Fibroblast of lung (primary cell): ENCODE data around the gene ACAD11. TPM values are rescaled to one million over a fixed set of nuclear protein-coding genes. Genes with fewer than 3 reads are reported as not detected.
A peak's percentile ranks its signal among the peaks of the same experiment; 100 is the strongest.

Source experiments
- DNase-seq, 2 donors: peaks; one replicate each; pipeline versions ENCODE4 v3.0.0 to v3.0.0-alpha.2; 2010; ENCODE audit warnings: low read depth in 2 of 2
- H2AFZ ChIP-seq: 2 replicates; pipeline ENCODE4 v1.5.1; 2012; ENCODE audit warnings: low read length, control low read depth, inconsistent platforms
- H3K27ac ChIP-seq: 2 replicates; pipeline ENCODE4 v1.5.1; 2011; ENCODE audit warnings: low read length, control low read depth; ENCODE audit not compliant: insufficient read depth
- H3K27me3 ChIP-seq: 2 replicates; pipeline ENCODE4 v1.5.1; 2011; ENCODE audit warnings: mild to moderate bottlenecking, low read length; ENCODE audit not compliant: control insufficient read depth, insufficient read depth
- H3K36me3 ChIP-seq: 2 replicates; pipeline ENCODE4 v1.5.1; 2011; ENCODE audit warnings: low read length; ENCODE audit not compliant: control insufficient read depth, insufficient read depth
- H3K4me1 ChIP-seq: 2 replicates; pipeline ENCODE4 v1.5.1; 2011; ENCODE audit warnings: low read length; ENCODE audit not compliant: control insufficient read depth, insufficient read depth; ENCODE audit errors: extremely low read depth
- H3K4me2 ChIP-seq: 2 replicates; pipeline ENCODE4 v1.5.1; 2011; ENCODE audit warnings: low read length, control low read depth; ENCODE audit not compliant: insufficient read depth; ENCODE audit errors: extremely low read depth
- H3K4me3 ChIP-seq, 4 experiments: fragments of 200-600 bp in 1 of 4; sonication (generic) in 1 of 4; replicated peaks in 1 of 4; 2 replicates each; pipeline ENCODE4 v1.5.1; 2011 to 2016; ENCODE audit warnings: low read length in 4 of 4, low read depth in 3 of 4, mild to moderate bottlenecking in 3 of 4, control low read depth in 2 of 4, inconsistent platforms in 1 of 4, mixed read lengths in 1 of 4; ENCODE audit not compliant: insufficient read depth in 1 of 4; ENCODE audit errors: control extremely low read depth in 1 of 4
- H3K79me2 ChIP-seq: 2 replicates; pipeline ENCODE4 v1.5.1; 2012; ENCODE audit warnings: mild to moderate bottlenecking, low read length, inconsistent platforms; ENCODE audit not compliant: control insufficient read depth, insufficient read depth
- H3K9ac ChIP-seq: 2 replicates; pipeline ENCODE4 v1.5.1; 2011; ENCODE audit warnings: mild to moderate bottlenecking, low read length, control low read depth; ENCODE audit not compliant: insufficient read depth
- H3K9me3 ChIP-seq: 2 replicates; pipeline ENCODE4 v1.5.1; 2012; ENCODE audit warnings: low read depth, low read length; ENCODE audit not compliant: control insufficient read depth, insufficient read depth
- H4K20me1 ChIP-seq: 2 replicates; pipeline ENCODE4 v1.5.1; 2011; ENCODE audit warnings: low read length; ENCODE audit not compliant: control insufficient read depth, insufficient read depth; ENCODE audit errors: extremely low read depth
- CTCF ChIP-seq, 2 donors: IDR thresholded peaks in 1 of 2; conservative IDR thresholded peaks in 1 of 2; 1 replicate in 1 of 2; 2 replicates in 1 of 2; pipeline ENCODE4 v1.5.1; 2011 to 2012; ENCODE audit warnings: low read length in 2 of 2, control low read depth in 1 of 2, inconsistent platforms in 1 of 2, low read depth in 1 of 2, mild to moderate bottlenecking in 1 of 2
- EZH2 ChIP-seq: IDR thresholded peaks from 2 replicates; pipeline ENCODE4 v1.5.1; 2012; ENCODE audit warnings: low read length, control low read depth, mild to moderate bottlenecking; ENCODE audit errors: missing control alignments
- polyA plus RNA-seq, 2 donors: library from polyadenylated mRNA; depleted of rRNA in 1 of 2; stranded (reverse) in 1 of 2; unstranded in 1 of 2; fragments of >200 nt; gene quantifications; 2 replicates each; pipeline ENCODE4 v1.2.1, GENCODE V29; 2011 to 2012; ENCODE audit warnings: missing spikeins in 1 of 2
- total RNA-seq: library from RNA; depleted of rRNA; stranded (reverse); fragments of >200 nt; gene quantifications from 2 replicates; pipeline ENCODE4 v1.2.1, GENCODE V29; 2014

ACAD11 gene
- total and polyA plus RNA-seq, 2 donors (not counting 1 experiment from before 2014, with no cell fraction given), result 27.9 to 101 TPM

GRCh38 chr3:132675408-132675807, 15.8 kb upstream of the ACAD11 start:
- no peaks in the 10 kb centered on the region for H3K4me1 ChIP-seq
- no peaks in the 10 kb centered on the region for H3K9me3 ChIP-seq
- H3K4me3 ChIP-seq, result no peak overlapping the region
- H3K9ac ChIP-seq, result no peak overlapping the region
- TF ChIP-seq CTCF (conservative IDR thresholded peaks at IDR 0.05 in 1 of 2, IDR thresholded peaks at IDR 0.05 in 1 of 2; ENCODE audit: low read depth in 1 of 2, low read length in 2 of 2) (no peak), EZH2 (no peak)
- H2AFZ ChIP-seq, result no peak overlapping the region
- no peaks in the 10 kb centered on the region for H3K79me2 ChIP-seq
- no peaks in the 10 kb centered on the region for H3K27me3 ChIP-seq
- no peak for DNase-seq
- no peak overlapping the region for H3K4me2 ChIP-seq
- H3K27ac ChIP-seq, result no peak overlapping the region
- H3K36me3 ChIP-seq, result peaks cover 4% of the 10 kb centered on the region
- no peaks in the 10 kb centered on the region for H4K20me1 ChIP-seq

DNA sequence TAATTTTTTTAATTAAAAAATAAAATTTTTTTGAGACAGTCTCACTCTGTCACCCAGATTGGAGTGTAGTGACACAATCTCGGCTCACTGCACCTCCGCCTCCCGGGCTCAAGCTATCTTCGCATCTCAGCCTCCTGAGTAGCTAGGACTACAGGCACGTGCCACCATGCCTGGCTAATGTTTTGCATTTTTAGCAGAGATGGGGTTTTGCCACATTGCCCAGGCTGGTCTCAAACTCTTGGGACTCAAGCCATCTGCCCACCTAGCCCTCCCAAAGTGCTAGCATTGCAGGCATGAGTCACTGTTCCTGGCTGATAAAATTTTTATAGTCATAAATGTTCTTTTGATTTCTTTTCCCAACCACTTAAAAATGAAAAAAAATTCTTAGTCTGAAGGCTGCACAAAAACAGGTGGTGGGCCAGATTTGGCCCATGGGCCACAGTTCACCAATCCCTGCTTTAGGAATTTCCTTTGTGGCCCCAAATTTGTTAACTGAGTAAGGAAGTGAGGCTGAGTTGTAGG, 9.7 kb upstream of the ACAD11 start:
- Histone ChIP-seq H3K27ac (no peak overlapping the region), H3K9me3 (no peaks in the 10 kb centered on the region), H3K9ac (no peak overlapping the region), H3K4me3 (no peak overlapping the region), H3K79me2 (peaks cover 11% of the 10 kb centered on the region), H4K20me1 (no peaks in the 10 kb centered on the region), H3K4me2 (no peak overlapping the region), H3K27me3 (no peaks in the 10 kb centered on the region), H3K36me3 (no peaks in the 10 kb centered on the region), H2AFZ (no peak overlapping the region), H3K4me1 (no peaks in the 10 kb centered on the region)
- TF ChIP-seq CTCF (conservative IDR thresholded peaks at IDR 0.05 in 1 of 2, IDR thresholded peaks at IDR 0.05 in 1 of 2; ENCODE audit: low read depth in 1 of 2, low read length in 2 of 2), result no peak
- no peak for TF ChIP-seq EZH2
- peak in 1 of 2 donors; percentile 21 for DNase-seq

DNA sequence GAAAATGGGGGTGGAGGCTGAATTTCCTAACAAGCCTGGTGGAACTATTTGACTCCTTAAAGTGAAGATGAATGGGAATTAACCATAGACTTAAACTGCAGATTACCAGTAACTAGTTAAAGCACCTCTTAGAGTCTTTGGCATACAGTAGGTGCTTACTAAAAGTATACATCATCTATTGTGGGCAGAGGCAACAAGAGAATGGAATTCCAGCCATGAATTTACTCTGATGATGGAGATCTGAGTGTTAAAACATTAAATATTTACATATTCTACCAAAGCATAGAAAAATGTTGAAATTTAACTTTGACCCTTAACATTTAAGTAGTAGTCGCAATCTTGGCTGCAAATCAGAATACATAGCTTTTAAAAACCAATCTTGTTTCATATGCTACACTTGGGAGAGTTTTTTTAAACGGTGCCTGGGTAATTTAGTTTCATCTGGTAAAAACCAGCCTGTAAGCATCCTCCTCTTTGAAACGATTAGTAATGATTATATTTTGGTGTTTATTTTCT, 5.7 kb upstream of the ACAD11 start:
- Histone ChIP-seq H3K4me3 (no peak overlapping the region), H3K9me3 (no peaks in the 10 kb centered on the region), H3K36me3 (no peaks in the 10 kb centered on the region), H3K27me3 (no peaks in the 10 kb centered on the region), H3K27ac (no peak overlapping the region), H4K20me1 (no peaks in the 10 kb centered on the region), H2AFZ (no peak overlapping the region), H3K79me2 (peaks cover 44% of the 10 kb centered on the region), H3K9ac (no peak overlapping the region), H3K4me1 (no peaks in the 10 kb centered on the region), H3K4me2 (no peak overlapping the region)
- no peak for TF ChIP-seq EZH2
- no peak for TF ChIP-seq CTCF (conservative IDR thresholded peaks at IDR 0.05 in 1 of 2, IDR thresholded peaks at IDR 0.05 in 1 of 2; ENCODE audit: low read depth in 1 of 2, low read length in 2 of 2)
- peak in 1 of 2 donors; percentile 57 for DNase-seq
